GM13977 (cell line): ENCODE measurements around the gene SLC35D2.

Experiments
- DNase-seq: peaks from one replicate; pipeline ENCODE4 v3.0.0; 2012; ENCODE audit warnings: low spot score
- CTCF ChIP-seq: IDR thresholded peaks from 2 replicates; pipeline ENCODE4 v1.5.1; 2012; ENCODE audit warnings: mild to moderate bottlenecking, control low read depth; ENCODE audit not compliant: insufficient read depth; ENCODE audit errors: extremely low read depth, missing control alignments
- in situ Hi-C: fragments of 300-500 bp; cut with MboI; formaldehyde crosslinking; loops from one replicate; pipeline ENCODE4 v1.12.0; 2022; ENCODE audit warnings: low sequenced_read_pairs, low pct_unique_long_range_greater_than_20kb, mixed read lengths, inconsistent platforms; ENCODE audit not compliant: unreplicated experiment

SLC35D2 gene

DNA sequence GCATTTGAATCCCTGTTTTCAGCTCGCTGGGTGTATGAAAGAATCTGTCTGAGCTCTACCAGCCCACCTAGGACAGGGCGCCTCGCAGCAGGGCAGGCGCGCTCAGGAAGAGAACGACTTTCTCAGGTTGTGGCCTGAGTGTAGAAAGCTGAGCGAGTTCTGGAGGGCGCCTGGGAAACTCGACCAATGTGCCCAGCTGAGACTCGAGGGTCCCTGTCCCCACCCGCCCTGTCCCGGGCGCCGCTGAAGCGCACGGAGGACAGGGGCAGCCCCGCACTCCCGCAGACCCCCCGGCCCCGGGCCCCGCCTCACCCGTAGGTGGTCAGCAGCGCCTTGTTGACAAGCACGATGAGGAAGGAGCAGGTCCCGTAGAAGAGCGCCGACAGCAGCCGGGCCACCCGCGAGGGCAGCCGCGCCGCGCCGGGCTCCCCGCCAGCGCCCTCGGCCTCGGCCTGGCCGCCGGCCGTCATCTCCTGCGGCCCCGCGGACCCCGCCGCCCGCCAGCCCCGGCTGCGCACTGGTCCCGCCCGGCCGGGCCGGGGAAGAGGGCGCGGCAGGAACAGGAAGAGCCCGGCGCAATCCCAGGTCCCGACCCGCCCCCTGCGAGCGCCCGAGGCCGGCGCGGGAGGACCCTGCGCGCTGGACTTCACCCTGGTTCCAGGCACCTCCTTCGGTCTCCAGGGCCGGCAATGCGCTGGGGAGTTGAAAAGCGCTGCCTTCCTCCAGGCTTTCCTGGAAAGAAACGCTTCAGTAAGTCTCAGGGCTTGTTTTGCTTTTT is at the start of gene SLC35D2:
TSS of gene SLC35D2 (minus strand) at position 547 of the 778 bp plus-strand sequence. CDS start at position 470, 77 bp downstream.
- peak; percentile 67 for DNase-seq
- in situ Hi-C loops = no loop called here
- no peak for TF ChIP-seq CTCF

DNA sequence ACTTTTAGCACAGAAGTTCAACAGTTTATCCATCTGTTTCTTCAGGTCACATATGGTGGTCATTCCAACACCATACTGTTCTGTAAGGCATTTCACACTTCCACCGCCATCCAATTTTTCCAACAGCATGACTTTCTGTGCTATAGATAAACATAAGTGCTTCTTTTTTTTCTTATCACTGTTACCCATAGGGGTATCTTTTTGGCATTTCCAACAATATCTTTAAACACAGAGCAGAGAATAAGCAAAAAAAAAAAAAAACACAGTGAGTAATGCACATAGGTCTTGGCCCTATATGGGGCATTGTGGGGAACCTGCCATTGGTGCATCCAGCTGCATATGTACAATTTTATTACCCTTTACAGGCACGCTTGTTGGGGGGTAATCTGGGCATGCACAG is 46.9 kb upstream of the SLC35D2 start:
- TF ChIP-seq CTCF = no peak
- in situ Hi-C loops = no loop called here
- no peak for DNase-seq

GRCh38 chr9:96429732-96430131 is 46.2 kb upstream of the SLC35D2 start:
- in situ Hi-C loops = no loop called here
- no peak for TF ChIP-seq CTCF
- DNase-seq = no peak

DNA sequence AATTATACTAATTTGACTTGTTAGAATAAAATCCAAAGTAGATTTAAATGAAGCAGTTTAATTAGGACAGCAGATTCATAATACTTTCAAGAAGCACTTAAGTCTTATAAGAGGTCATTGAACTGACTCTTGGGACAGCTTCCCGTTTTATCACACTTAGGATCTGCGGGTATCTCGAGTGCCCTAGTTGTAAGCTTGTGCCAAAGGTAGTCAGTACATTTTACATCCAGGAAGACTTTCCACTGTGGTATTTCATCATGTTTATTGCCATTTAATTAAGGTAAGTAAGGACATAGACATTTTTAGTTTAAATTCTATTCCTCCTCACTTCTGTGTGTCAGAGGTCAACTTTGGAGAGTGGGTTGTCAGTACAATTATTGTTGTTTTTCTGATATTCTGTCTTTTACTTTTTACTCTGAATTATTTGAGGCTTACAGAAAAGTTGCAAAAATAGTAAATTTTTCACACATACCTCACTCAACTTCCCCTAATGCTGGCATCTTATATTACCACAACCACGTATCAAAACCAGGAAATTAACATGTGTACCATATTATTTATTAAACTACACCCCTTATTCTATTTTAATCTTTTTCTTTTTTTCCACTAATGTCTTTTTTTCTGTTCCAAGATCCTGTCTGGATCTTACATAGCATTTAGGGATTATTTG is 42.1 kb upstream of the SLC35D2 start:
- in situ Hi-C loops = no loop called here

GRCh38 chr9:96423985-96424336 is 40.5 kb upstream of the SLC35D2 start:
- in situ Hi-C loops = no loop called here
- DNase-seq = no peak
- TF ChIP-seq CTCF = no peak

More for the DNA sequence above, 42.1 kb upstream of the SLC35D2 start:
- no peak for TF ChIP-seq CTCF
- DNase-seq = no peak

DNA sequence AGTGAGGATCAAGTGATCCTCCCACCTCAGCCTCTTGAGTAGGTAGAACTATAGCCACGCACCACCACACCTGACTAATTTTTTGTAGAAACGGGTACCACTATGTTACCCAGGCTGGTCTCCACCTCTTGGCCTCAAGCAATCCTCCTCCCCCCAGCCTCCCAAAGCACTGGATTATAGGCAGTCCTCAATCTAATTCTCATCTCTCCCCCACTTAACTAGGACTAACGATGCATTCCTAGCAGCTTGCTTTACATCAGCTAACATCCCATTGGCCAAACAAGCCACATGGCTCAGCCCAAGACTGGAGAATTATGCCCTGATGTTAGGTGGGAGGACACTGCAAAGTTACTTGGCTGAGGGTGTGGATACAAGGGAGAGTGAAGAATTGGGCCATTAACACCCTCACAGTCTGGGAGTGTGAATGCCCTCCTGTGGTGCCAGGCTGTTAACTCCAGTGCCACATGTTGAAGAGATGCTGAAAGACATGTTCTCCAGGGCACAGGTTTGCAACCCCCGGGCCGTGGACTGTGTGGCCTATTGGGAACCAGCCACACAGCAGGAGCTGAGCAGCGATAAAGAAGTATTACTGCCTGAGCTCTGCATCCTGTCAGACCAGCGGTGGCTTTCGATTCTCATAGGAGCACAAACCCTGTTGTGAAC is 39.9 kb upstream of the SLC35D2 start:
- no peak for DNase-seq
- no peak for TF ChIP-seq CTCF
- in situ Hi-C loops = no loop called here
